ENCODE results near the gene ZBTB9.

Gene ZBTB9

GRCh38 chr6:33454009-33454946 is at the start of gene ZBTB9:
TSS of gene ZBTB9 (plus strand) at chr6:33454576. CDS start at chr6:33455101, 525 bp downstream.
- peak; percentile 93 for DNase-seq

GRCh38 chr6:33404884-33405283 is 49.5 kb upstream of the ZBTB9 start:
- no peak for DNase-seq

GRCh38 chr6:33405386-33405940 is 48.9 kb upstream of the ZBTB9 start:
- DNase-seq = no peak

- DNase-seq = no peak
These were observed 48.2 kb upstream of the ZBTB9 start for GRCh38 chr6:33406126-33406525.

- DNase-seq = no peak
These were observed 47.2 kb upstream of the ZBTB9 start for GRCh38 chr6:33407132-33407718.

- DNase-seq = peak; percentile 98
These were observed 44.2 kb upstream of the ZBTB9 start for GRCh38 chr6:33410050-33410710.

- peak; percentile 76 for DNase-seq
These were observed 43.4 kb upstream of the ZBTB9 start, which contains the start of gene PHF1 for GRCh38 chr6:33410711-33411631. TSS of gene PHF1 (plus strand) at chr6:33411014. CDS start at chr6:33412264, 1,250 bp downstream.

GRCh38 chr6:33411632-33412005 is 42.8 kb upstream of the ZBTB9 start:
- no peak for DNase-seq

- no peak for DNase-seq
These were observed 42.0 kb upstream of the ZBTB9 start for GRCh38 chr6:33412140-33413009.

GRCh38 chr6:33413241-33414120 is 40.9 kb upstream of the ZBTB9 start:
- no peak for DNase-seq

GRCh38 chr6:33414592-33415271 is 39.6 kb upstream of the ZBTB9 start:
- no peak for DNase-seq

GRCh38 chr6:33415831-33416230 is 38.5 kb upstream of the ZBTB9 start:
- no peak for DNase-seq

GRCh38 chr6:33416386-33417127 is 37.8 kb upstream of the ZBTB9 start:
- DNase-seq = no peak

GRCh38 chr6:33417128-33417902 is 37.1 kb upstream of the ZBTB9 start:
- DNase-seq = no peak

GRCh38 chr6:33417903-33418689 is 36.3 kb upstream of the ZBTB9 start, which contains the start of gene CUTA:
TSS of gene CUTA (minus strand) at chr6:33418107. CDS start at chr6:33418000, 107 bp downstream.
- peak; percentile 99 for DNase-seq

- peak; percentile 27 for DNase-seq
These were observed 35.6 kb upstream of the ZBTB9 start for GRCh38 chr6:33418690-33419291.

Data from activated gamma-delta T cell treated with Interleukin-2 at 50 U/mL for 16 hours (primary cell).